Measurements from ENCODE around the gene MACO1.

The MACO1 gene

DNA sequence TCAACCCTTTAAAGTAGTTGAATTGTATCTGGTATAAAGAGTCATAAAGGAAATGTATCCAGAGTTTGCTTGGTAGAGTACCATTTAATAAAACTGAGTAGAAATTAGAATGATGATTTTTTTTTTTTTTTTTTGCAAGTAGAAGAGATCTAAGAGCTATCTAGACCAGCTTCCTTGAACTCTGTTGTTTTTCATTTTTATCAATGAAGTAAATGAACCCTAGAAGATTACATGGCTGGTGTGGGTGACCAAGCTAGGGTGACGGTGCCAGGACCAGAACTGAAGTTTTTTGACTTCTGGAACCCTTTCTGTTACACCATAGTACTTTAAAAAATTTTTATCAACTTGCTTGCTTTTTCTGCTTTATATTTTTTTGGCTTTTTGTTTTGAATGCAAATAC lies 36.9 kb downstream of the MACO1 start:
- TF ChIP-seq, protein P1, sequence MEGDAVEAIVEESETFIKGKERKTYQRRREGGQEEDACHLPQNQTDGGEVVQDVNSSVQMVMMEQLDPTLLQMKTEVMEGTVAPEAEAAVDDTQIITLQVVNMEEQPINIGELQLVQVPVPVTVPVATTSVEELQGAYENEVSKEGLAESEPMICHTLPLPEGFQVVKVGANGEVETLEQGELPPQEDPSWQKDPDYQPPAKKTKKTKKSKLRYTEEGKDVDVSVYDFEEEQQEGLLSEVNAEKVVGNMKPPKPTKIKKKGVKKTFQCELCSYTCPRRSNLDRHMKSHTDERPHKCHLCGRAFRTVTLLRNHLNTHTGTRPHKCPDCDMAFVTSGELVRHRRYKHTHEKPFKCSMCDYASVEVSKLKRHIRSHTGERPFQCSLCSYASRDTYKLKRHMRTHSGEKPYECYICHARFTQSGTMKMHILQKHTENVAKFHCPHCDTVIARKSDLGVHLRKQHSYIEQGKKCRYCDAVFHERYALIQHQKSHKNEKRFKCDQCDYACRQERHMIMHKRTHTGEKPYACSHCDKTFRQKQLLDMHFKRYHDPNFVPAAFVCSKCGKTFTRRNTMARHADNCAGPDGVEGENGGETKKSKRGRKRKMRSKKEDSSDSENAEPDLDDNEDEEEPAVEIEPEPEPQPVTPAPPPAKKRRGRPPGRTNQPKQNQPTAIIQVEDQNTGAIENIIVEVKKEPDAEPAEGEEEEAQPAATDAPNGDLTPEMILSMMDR (IDR thresholded peaks at IDR 0.05) = no peak
- Histone ChIP-seq H3K27ac (no peak overlapping the region), H3K4me3 (no peak overlapping the region)
- no peak for DNase-seq (ENCODE audit: low spot score)

DNA sequence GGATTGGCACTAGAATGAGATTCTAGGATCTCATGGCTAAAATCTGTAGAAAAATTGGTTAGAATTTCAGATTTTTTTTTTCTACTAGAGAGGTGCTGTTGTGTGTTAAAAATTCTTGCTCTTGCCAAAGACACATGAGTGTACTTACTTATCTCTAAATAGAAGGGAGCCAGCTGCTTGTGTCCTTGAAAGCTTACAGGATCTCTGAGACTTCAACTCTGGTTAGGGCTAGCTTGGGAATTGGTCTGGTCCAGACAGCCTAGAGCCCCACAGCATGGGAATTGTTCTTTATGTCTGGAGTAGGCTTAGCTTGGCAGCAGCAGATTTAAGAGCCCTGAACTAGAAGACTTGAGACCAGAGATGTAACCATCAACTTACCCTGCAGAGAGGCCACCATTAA lies 37.3 kb downstream of the MACO1 start:
- Histone ChIP-seq H3K27ac (no peak overlapping the region), H3K4me3 (no peak overlapping the region)
- TF ChIP-seq, protein P1 (IDR thresholded peaks at IDR 0.05) = no peak
- DNase-seq (ENCODE audit: low spot score) = no peak

DNA sequence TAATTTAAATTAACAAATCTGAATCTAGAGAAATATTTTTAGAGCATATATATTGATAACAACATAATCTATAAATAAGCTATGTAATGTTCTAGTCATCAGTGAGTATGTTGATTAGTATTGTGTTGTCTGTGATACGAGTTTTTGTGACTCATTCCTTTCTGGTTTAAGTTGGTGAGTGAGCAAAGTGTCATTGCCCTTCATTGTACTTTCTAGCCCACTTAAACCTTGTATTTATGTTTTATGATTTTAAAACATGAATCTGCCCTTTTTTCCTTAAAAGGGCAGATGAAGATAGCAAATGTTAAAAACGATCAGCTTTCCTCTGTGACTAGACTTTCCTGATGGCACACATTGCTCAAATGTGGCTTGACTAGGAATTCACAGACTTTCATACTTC lies 38.5 kb downstream of the MACO1 start:
- no peak overlapping the region for H3K27ac ChIP-seq
- TF ChIP-seq, protein P1 (IDR thresholded peaks at IDR 0.05) = no peak
- DNase-seq (ENCODE audit: low spot score) = no peak

DNA sequence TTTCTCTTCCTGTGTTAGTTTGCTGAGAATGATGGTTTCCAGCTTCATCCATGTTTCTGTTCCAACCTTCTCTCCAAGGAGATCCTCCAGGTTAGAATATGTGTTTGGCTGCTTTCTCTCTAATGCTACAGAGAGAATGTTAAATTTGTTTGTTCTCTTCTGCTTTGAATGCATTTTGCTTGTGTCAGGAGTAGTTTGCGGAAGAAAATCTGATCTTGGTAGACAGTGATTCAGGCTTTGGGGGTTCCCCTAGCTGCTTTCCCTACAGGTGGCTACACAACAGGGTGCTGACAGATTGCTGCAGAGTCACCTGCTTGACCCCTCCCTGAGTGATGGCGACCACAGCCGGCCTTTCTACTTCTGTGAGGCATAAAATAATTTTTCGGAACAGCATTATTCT lies 41.8 kb downstream of the MACO1 start:
- TF ChIP-seq, protein P1 (IDR thresholded peaks at IDR 0.05) = no peak
- no peak overlapping the region for H3K27ac ChIP-seq
- H3K4me3 ChIP-seq = no peak overlapping the region
- DNase-seq (ENCODE audit: low spot score) = no peak

More for the DNA sequence above, 38.5 kb downstream of the MACO1 start:
- H3K4me3 ChIP-seq = no peak overlapping the region

DNA sequence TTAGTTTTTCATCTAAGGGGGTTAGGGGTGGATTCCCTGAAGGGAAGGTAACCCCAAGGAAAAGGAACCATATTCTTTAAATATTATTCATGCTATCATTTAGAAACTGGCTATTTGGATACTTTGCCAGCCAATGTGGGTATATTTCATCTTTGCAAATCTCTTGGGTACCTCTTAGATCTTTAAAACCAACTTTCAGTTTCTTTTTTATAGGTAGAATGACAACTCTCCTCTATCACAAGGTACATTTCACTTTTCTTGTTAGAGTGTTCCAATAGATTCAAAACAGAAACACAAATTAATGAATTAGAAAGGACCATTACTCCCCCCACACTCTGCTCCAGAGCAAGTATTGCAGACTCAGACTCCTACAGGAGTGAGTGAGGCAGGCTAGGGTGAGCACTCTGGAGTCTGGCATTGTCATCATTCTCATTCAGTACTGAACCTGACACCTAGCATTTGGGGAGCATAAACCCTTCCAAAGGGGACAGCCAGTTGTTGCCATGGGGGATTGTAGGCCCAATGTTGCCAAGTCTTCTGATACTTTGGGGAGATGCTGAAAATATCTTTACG lies 43.0 kb downstream of the MACO1 start:
- DNase-seq (ENCODE audit: low spot score) = no peak
- Histone ChIP-seq H3K4me3 (no peak overlapping the region), H3K27ac (no peak overlapping the region)
- TF ChIP-seq, protein P1 (IDR thresholded peaks at IDR 0.05) = no peak

DNA sequence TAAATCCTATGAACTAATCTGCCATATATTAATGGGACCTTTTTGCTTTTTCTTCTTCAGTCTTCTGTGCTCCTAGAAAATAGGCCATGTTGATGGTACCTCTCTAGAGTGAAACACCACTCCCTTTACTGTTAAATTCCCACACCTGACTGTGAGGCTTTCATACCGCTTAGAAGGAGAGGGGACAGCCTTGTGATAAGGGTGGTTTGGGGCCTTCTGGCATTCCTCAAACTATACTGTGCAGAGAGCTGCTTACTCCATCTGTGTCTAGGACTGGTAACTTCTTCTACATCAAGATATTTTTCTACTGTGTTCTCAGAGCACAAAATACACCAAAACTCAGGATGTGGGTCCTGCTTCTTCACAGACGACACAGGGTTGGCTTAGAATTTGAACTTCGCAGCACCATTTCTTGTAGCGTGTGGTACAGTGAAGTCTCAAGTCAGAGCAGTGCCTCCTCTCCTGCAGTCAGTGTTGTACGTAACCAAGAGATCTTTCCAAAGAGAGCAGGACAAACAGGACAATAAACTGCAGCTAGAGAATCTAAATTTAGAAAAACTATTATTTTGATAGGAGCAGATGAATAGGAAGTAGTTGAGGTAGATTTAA lies 43.8 kb downstream of the MACO1 start:
- H3K4me3 ChIP-seq = no peak overlapping the region
- TF ChIP-seq, protein P1 (IDR thresholded peaks at IDR 0.05) = no peak
- no peak overlapping the region for H3K27ac ChIP-seq
- no peak for DNase-seq (ENCODE audit: low spot score)
